ENCODE data around the gene ACOT4.
"Not testable (repeated sequence)": the region's sequence is repeated elsewhere in the genome, so short reads cannot be mapped to it uniquely, and the experiment has no call there.

ACOT4 gene

DNA sequence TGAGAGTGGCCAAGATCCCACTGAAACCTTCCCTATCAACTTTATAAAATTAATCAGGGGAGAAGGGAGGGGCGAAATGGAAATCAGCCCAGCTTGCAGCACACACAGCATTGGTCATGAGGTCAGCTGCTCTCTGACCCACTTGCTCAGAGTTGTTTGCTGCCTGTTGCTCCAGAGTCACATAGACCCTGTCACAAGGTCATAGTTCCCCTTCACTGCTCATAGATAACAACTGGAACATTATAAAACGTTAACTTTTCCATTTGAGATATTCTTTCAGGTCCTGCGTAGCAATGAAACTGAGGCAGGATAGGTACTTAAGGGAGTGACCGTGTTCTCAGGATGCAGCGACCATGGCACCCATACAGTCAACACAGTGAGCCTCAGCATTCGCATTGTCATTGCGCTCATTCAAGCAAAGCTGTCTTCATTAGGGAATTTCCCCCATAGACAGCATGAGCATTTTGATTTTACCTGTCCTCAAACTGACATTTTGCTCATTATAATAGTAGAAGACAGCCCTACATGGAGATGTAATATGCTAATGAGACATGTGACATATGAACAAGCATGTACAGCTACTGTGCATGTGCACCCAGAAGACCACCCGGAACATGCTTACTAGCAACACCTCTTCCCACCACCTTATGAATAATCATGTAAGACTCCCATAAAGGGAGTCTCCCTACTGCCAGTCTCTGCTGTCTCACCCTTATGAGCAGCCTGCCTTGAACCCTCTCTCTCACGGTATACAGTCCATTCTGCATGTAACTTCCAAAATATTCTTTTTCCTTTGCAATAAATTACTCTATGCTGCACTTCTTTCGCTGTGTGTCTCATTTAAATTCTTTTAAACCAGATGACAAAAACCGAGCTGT lies 9.3 kb upstream of the ACOT4 start:
- not testable (repeated sequence) for DNase-seq

DNA sequence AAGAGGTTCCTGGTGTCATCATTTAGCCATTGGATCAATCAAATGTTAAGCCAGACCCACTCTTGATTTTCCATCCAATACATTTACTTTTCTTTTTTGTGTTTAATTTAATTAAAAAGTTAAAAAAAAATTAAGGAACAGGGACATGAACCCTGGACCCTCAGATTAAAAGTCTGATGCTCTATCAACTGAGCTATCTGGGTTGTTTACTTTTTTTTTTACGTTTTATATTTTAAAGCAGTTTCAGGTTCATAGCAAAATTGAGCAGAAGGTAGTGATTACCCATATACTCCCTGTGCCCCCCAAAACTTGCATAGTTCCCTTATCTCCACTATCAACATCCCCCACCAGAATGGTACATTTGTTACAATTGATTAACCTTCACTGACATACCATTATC lies 3.0 kb upstream of the ACOT4 start:
- no peak for DNase-seq

DNA sequence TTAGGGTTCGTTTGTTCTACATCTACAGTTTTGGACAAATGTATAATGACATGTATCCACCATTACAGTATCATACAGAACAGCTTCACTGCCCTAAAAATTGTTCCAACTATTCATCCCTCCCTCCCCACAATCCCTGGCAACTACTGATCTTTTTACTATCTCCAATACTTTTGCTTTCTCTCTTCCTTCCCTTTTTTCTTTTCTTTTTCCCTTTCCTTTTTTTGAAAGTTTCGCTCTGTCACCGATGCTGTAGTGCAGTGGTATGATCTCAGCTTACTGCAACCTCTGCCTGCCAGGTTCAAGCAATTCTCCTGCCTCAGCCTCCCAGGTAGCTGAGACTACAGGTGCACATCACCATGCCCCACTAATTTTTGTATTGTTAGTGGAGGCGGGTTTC lies 2.6 kb upstream of the ACOT4 start:
- no peak for DNase-seq

GRCh38 chr14:73590673-73591004 lies 1.0 kb upstream of the ACOT4 start:
- DNase-seq, result not testable (repeated sequence)

- no peak for DNase-seq
Measured at GRCh38 chr14:73594491-73594890, 2.8 kb downstream of the ACOT4 start.

DNA sequence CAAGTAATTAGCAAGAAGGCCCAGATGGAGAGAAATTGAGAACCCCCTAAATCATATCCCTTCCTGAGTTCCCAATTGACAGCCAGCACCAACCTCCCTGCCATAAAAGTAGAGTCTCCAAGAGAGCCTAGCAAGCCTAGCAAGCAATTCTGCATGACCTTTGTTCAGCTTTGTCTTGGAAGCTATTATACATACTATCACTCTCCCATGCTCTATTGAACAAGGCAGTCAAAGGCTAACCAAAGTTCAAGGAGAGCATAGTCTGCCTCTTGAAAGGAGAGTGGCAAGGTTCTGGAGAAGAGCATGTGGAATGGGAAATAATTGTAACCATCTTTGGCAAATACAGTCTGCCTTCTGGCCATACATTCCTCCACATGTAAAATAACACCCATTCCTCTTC lies 7.8 kb downstream of the ACOT4 start:
- DNase-seq, result no peak

GRCh38 chr14:73602994-73603393 lies 11.3 kb downstream of the ACOT4 start:
- DNase-seq, result no peak

DNA sequence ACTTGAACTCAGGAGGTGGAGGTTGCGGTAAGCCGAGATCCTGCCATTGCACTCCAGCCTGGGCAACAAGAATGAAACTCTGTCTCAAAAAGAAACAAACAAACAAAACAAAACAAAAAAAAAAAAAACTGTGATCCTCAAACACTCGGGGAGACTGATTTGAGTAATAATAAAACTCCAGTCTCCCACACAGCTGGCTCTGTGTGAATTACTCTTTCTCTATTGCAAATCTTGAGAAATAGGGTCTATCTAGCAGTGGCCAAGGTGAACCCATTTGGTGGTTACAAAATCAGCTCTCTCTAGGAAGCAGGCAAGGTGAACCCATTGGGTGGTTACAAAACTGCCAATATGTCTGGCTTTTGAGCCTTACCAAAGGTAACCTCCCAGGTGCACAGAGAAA lies 14.6 kb downstream of the ACOT4 start:
- no peak for DNase-seq

DNA sequence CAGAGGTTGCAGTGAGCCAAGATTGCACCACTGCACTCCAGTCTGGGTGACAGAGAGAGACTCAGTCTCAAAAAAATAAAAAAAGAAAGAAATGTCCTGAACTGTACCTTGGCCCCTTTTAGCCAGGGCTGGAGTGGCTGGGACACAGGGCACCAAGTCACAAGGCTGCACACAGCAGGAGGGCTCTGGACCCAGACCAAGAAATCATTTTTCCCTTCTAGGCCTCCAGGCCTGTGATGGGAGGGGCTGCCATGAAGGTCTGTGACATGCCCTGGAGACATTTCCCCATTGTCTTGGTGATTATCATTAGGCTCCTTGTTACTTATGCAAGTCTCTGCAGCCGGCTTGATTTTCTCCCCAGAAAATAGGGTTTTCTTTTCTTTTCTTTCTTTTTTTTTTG lies 15.6 kb downstream of the ACOT4 start:
- no peak for DNase-seq

DNA sequence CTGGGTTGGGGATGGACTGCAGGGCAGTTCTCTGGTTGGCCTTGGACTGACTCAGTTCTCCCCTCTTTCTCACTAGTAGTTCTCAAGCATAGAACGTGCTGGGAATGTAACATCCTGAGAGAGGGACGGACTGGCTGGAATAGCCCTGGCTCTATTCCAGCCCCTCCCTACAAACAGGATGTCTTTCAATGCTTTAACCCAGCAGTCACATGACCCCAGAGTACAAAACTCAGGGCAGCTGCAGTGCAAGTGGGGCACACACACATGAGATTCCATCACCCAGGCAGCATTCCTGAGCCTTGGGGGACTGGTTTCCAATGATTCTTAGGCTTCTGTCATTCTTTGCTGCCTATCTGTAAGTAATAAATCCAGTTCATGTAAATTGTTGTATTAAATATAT lies 19.0 kb downstream of the ACOT4 start:
- DNase-seq, result no peak

DNA sequence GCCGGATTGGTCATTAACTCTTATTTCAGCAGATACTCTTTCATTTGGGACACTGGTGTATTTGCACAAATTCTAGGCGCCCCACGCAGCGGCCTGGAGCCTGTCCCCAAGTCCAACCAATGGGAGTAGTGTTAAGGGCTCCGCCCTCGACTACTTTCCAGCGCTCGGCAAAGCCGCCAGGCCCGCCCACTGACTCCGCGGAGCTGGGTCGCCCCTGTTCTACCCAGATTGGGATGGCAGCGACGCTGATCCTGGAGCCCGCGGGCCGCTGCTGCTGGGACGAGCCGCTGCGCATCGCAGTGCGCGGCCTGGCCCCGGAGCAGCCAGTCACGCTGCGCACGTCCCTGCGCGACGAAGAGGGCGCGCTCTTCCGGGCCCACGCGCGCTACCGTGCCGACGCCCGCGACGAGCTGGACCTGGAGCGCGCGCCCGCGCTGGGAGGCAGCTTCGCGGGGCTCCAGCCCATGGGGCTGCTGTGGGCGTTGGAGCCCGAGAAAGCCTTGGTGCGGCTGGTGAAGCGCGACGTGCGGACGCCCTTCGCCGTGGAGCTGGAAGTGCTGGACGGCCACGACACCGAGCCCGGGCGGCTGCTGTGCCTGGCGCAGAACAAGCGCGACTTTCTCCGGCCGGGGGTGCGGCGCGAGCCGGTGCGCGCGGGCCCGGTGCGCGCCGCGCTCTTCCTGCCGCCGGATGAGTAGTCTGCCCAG lies 20.8 kb downstream of the ACOT4 start, which contains the start of gene ACOT6:
ACOT6 (plus strand) TSS at position 179 of the 707 bp plus-strand sequence; CDS start at position 234, 55 bp downstream.
- DNase-seq, result no peak

GRCh38 chr14:73613046-73613383 lies 21.3 kb downstream of the ACOT4 start:
- no peak for DNase-seq

DNA sequence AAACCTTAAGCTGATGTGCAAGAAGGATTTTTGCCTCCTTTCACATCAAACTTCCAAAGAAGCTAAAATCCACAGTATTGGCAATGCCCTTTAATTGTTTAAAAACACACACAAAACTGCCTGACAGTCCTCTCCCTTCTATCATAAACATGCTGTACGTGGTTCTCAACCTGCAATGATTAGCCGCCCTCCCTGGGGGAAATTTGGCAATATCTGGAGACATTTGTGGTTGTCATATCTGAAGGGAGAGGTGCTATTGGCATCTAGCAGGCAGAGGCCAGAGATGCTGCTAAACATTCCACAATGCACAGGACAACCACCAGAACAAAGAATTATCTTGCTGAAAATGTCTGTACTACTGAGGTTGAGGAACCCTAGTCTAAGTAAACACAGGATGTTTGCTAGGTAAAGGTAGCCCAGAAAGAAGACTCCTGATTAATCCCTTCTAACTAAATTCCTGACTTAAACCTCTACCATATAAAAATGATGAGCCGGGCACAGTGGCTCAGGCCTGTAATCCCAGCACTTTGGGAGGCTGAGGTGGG lies 21.8 kb downstream of the ACOT4 start:
- no peak for DNase-seq

- no peak for DNase-seq
Measured at GRCh38 chr14:73616831-73617230, 25.2 kb downstream of the ACOT4 start.

DNA sequence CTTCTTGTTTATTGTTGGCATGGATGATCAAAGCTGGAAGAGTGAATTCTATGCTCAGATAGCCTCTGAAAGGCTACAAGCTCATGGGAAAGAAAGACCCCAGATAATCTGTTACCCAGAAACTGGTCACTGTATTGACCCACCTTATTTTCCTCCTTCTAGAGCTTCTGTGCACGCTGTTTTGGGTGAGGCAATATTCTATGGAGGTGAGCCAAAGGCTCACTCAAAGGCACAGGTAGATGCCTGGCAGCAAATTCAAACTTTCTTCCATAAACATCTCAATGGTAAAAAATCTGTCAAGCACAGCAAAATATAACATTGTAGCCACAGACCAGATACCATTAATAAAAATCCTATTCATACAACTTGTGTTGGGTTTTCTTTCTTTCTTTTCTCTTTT lies 27.9 kb downstream of the ACOT4 start:
- no peak for DNase-seq

DNA sequence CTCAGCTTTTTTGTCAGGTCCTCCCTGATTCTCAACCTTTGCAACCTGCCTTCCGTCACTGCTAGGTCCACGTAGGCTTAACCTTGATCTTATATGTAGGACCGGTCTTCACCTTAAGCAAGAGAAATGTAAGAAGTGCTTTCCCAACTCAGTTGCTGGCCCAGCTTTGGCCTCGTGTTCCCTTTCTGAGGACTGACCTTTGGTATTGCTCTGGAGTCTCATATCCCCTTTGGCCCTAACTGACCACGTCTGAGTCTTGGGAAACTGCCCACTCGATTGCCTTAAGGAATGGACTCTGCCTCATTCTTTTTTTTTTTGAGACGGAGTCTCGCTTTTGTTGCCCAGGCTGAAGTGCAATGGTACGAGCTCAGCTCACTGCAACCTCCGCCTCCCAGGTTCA lies 28.6 kb downstream of the ACOT4 start:
- no peak for DNase-seq

DNA sequence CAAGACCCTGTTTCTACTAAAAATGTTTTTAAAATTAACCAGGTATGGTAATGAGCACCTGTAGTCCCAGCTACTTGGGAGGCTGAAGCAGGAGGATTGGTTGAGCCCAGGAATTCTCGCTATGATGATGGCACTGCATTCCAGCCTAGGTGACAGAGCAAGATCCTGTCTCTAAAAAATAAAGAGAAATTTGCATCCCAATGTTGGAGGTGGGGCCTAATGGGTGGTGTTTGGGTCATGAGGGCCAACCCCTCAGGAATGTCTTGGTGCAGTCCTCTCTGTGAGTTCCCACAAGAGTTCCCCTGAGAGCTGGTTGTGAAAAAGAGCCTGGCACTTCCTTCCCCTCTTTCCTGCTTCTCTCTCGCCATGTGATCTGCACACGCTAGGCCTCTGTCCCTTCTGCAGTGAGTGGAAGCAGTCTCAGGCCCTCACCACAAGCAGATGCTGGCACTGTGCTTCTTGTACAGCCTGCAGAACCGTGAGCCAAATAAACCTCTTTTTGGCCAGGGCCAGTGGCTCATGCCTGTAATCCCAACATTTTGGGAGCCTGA lies 31.9 kb downstream of the ACOT4 start:
- no peak for DNase-seq

DNA sequence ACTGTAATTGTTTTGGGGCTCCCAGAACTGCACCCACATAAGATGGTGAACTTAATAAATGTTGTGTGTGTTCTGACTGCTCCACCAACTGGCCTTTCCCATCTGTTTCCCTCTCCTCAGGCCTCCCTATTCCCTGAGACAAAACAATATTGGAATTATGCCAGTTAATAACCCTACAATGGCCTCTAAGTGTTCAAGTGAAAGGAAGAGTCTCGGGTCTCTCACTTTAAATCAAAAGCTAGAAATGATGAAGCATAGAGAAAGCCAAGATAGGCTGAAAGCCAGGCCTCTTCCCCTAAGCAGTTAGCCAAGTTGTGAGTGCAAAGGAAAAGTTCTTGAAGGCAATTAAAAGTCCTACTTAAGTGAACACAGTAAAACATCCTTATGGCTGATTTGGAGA lies 34.0 kb downstream of the ACOT4 start:
- no peak for DNase-seq

GRCh38 chr14:73627151-73627558 lies 35.5 kb downstream of the ACOT4 start:
- DNase-seq, result no peak

GRCh38 chr14:73630009-73630780 lies 38.5 kb downstream of the ACOT4 start:
- no peak for DNase-seq

DNA sequence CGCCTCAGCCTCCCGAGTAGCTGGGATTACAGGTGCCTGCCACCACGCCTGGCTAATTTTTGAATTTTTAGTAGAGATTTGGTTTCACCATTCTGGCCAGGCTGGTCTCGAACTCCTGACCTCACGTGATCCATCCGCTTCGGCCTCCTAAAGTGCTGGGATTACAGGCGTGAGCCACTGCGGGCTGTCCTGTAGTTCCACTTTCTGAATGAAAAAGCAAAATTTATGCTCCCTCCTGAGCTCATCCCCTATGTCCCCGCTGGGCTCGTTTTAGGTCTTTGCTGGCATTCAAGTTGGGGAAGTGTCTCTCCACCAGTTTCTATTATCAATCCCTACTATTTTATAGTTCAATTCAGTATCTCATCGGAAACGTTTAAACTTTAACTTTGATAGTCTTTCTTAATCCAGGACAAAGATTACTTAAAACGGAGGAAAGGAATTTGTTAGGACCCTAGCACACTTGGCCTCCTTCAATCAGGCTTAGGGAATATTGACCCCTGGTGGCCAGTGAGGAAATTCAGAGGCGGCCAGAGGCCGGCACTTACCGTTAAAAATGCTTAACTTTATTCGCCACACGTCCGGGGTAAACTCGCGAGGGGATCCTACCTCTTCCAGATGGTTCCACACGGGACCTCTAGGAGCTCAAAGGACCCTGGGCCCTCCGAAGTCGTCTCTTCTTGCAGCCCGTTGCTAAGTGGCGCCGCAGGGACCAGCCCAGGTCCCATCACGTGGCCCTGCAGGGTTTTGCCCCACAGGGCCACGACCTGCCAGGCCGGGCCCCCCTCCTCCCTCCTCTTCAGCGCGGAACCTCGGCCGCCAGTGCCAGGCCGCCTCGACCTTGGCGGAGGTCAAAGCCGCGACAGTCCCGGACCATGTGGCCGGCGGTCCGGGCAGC lies 41.7 kb downstream of the ACOT4 start:
- DNase-seq, result peak in 1 of 2 experiments; percentile 38

Measured in cerebellar nuclear complex (tissue), 1 donor.